HepG2 (cell line): ENCODE data around the gene COPS6. TPM values are rescaled to one million over a fixed set of nuclear protein-coding genes. Genes with fewer than 3 reads are reported as not detected.

ENCODE experiments used
- AHR ChIP-seq: IDR thresholded peaks from 2 replicates; pipeline ENCODE4 v1.6.1; 2018; ENCODE audit warnings: missing genetic modification reagents, missing compliant biosample characterization
- BRD4 ChIP-seq: sonication (generic); formaldehyde crosslinking; IDR thresholded peaks from 2 replicates; pipeline ENCODE4 v1.4.0; 2020; ENCODE audit warnings: missing genetic modification reagents
- CBX1 ChIP-seq: IDR thresholded peaks from one replicate; pipeline ENCODE4 v1.6.1; 2016; ENCODE audit warnings: antibody characterized with exemption, low read depth
- CCAR2 ChIP-seq: fragments of 200-400 bp; formaldehyde crosslinking; optimal IDR thresholded peaks from 2 replicates; pipeline ENCODE3; 2018; ENCODE audit warnings: low read depth, mild to moderate bottlenecking, low read length, moderate library complexity
- FOXK2 ChIP-seq: fragments of 450-650 bp; IDR thresholded peaks from 2 replicates; pipeline ENCODE4 v1.6.1; 2016
- GTF3A ChIP-seq: sonication (generic); formaldehyde crosslinking; conservative IDR thresholded peaks from 2 replicates; pipeline ENCODE4 v1.4.0; 2020; ENCODE audit warnings: mild to moderate bottlenecking, missing genetic modification reagents
- HMGA1 ChIP-seq: sonication (generic); formaldehyde crosslinking; conservative IDR thresholded peaks from 2 replicates; pipeline ENCODE4 v1.4.0; 2020; ENCODE audit warnings: missing genetic modification reagents
- MYC ChIP-seq: sonication (generic); formaldehyde crosslinking; IDR thresholded peaks from 2 replicates; pipeline ENCODE4 v1.9.0; 2021; ENCODE audit warnings: missing genetic modification reagents, borderline replicate concordance
- NR2C2 ChIP-seq: sonication (generic); formaldehyde crosslinking; IDR thresholded peaks from 2 replicates; pipeline ENCODE4 v1.4.0; 2020; ENCODE audit warnings: missing genetic modification reagents, mild to moderate bottlenecking, moderate library complexity, borderline replicate concordance
- PHF8 ChIP-seq: sonication (generic); formaldehyde crosslinking; IDR thresholded peaks from 2 replicates; pipeline ENCODE4 v1.5.0; 2020; ENCODE audit warnings: missing genetic modification reagents
- SALL2 ChIP-seq: sonication (generic); formaldehyde crosslinking; IDR thresholded peaks from 2 replicates; pipeline ENCODE4 v1.8.1; 2023; ENCODE audit warnings: mild to moderate bottlenecking, missing genetic modification reagents, inconsistent platforms
- SETDB1 ChIP-seq: sonication (generic); formaldehyde crosslinking; IDR thresholded peaks from 2 replicates; pipeline ENCODE4 v1.5.1; 2020; ENCODE audit warnings: missing genetic modification reagents, mild to moderate bottlenecking, borderline replicate concordance
- SP140L ChIP-seq: sonication (generic); formaldehyde crosslinking; IDR thresholded peaks from 2 replicates; pipeline ENCODE4 v1.4.0; 2020; ENCODE audit warnings: missing genetic modification reagents, borderline replicate concordance
- TCF7 ChIP-seq: sonication (generic); IDR thresholded peaks from 2 replicates; pipeline ENCODE4 v1.6.1; 2016; ENCODE audit warnings: antibody characterized with exemption, low read depth
- THYN1 ChIP-seq: sonication (generic); formaldehyde crosslinking; IDR thresholded peaks from 2 replicates; pipeline ENCODE4 v1.8.1; 2023; ENCODE audit warnings: low read depth, mild to moderate bottlenecking, moderate library complexity, missing genetic modification reagents, borderline replicate concordance
- ZBTB1 ChIP-seq: sonication (generic); formaldehyde crosslinking; IDR thresholded peaks from 2 replicates; pipeline ENCODE4 v1.4.0; 2020; ENCODE audit warnings: missing genetic modification reagents, borderline replicate concordance
- ZEB1 ChIP-seq: IDR thresholded peaks from 2 replicates; pipeline ENCODE4 v1.6.1; 2012; ENCODE audit warnings: mild to moderate bottlenecking, low read depth, inconsistent platforms; ENCODE audit not compliant: insufficient replicate concordance
- ZFAT ChIP-seq: sonication (generic); formaldehyde crosslinking; conservative IDR thresholded peaks from 2 replicates; pipeline ENCODE4 v1.8.1; 2023; ENCODE audit warnings: missing genetic modification reagents, inconsistent platforms
- ZFP1 ChIP-seq: IDR thresholded peaks from 2 replicates; pipeline ENCODE4 v1.6.1; 2016
- ZFP62 ChIP-seq: sonication (generic); formaldehyde crosslinking; IDR thresholded peaks from 2 replicates; pipeline ENCODE4 v1.4.0; 2020; ENCODE audit warnings: missing genetic modification reagents
- ZNF121 ChIP-seq: sonication (generic); formaldehyde crosslinking; IDR thresholded peaks from 2 replicates; pipeline ENCODE4 v1.5.0; 2020; ENCODE audit warnings: mild to moderate bottlenecking, missing genetic modification reagents
- ZNF136 ChIP-seq: sonication (generic); formaldehyde crosslinking; IDR thresholded peaks from 2 replicates; pipeline ENCODE4 v1.8.1; 2022; ENCODE audit warnings: low read depth, mild to moderate bottlenecking, moderate library complexity, missing genetic modification reagents
- ZNF33A ChIP-seq: sonication (generic); formaldehyde crosslinking; IDR thresholded peaks from 2 replicates; pipeline ENCODE4 v1.5.1; 2020; ENCODE audit warnings: missing genetic modification reagents, mild to moderate bottlenecking, moderate library complexity, borderline replicate concordance
- ZNF343 ChIP-seq: sonication (generic); formaldehyde crosslinking; IDR thresholded peaks from 2 replicates; pipeline ENCODE4 v1.4.0; 2020; ENCODE audit warnings: mild to moderate bottlenecking, missing genetic modification reagents
- ZNF543 ChIP-seq: sonication (generic); formaldehyde crosslinking; IDR thresholded peaks from 2 replicates; pipeline ENCODE4 v1.4.0; 2020; ENCODE audit warnings: mild to moderate bottlenecking, missing genetic modification reagents
- ZNF562 ChIP-seq: sonication (generic); formaldehyde crosslinking; IDR thresholded peaks from 2 replicates; pipeline ENCODE4 v1.8.0; 2022; ENCODE audit warnings: missing genetic modification reagents, borderline replicate concordance
- ZNF660 ChIP-seq: sonication (generic); formaldehyde crosslinking; IDR thresholded peaks from 2 replicates; pipeline ENCODE4 v1.5.1; 2020; ENCODE audit warnings: mild to moderate bottlenecking, low read depth, missing genetic modification reagents, borderline replicate concordance
- polyA plus RNA-seq, 8 experiments: library from polyadenylated mRNA; depleted of rRNA in 3 of 8; stranded (reverse) in 7 of 8; unstranded in 1 of 8; fragments of >200 nt; fragmentation: Illumina TruSeq in 4 of 8; extraction: Trizol in 4 of 8; gene quantifications; 2 replicates each; pipeline versions ENCODE4 v1.2.1 to v1.2.3, GENCODE V29; 2011 to 2016; ENCODE audit warnings: low read depth in 4 of 8, missing spikeins in 1 of 8, mixed read lengths in 1 of 8; ENCODE audit not compliant: insufficient read depth in 1 of 8
- total RNA-seq, 5 experiments: library from RNA; depleted of rRNA; stranded (reverse); fragments of >200 nt; fragmentation: Illumina TruSeq; extraction: Trizol; gene quantifications; 2 replicates each; pipeline ENCODE4 v1.2.3, GENCODE V29; 2016; ENCODE audit warnings: low read depth in 1 of 5
- TF ChIP-seq, protein P1 (sequence below): sonication (generic); formaldehyde crosslinking; IDR thresholded peaks from 2 replicates; pipeline ENCODE4 v1.5.1; 2020; ENCODE audit warnings: mild to moderate bottlenecking, missing genetic modification reagents, borderline replicate concordance

The COPS6 gene
- total and polyA plus RNA-seq, 2 of the 13 experiments (the other 11 are each of a cell fraction or from before 2014, with no cell fraction given), result 33.4 to 117 TPM

DNA sequence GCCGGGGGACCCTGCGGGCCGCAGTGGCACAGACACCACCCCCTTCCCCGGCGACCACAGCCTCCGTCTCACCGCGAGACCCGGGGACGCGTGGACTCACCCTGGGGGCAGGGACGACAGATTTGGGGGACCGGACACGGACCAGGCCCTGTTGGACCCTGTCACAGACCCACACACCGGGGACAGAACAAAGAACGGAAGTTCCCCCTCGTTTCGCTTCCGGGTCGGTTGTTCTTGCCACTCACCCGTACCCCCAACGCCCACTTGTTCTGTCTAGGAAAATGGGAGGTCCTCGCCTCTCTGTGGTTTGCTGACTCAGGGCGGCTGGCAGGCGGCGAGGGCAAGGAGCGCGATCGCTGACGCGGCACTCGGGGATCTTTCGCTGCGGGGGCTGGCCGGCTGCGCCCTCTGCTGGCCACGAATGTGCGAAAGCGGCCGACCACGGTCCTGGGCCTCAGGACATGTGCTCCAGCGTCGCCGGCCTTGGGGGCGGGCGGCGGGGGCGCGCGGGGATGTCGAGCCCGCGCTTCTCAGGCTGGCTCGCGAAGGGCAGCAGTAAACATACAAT is 7.2 kb upstream of the COPS6 start, which contains the start of gene ZNF3 (continued):
- TF ChIP-seq SETDB1 (CRISPR knock-in tag), result no peak
- no peak for TF ChIP-seq ZNF343 (CRISPR knock-in tag)
- TF ChIP-seq SP140L (CRISPR knock-in tag), result no peak; the same call in 1 of the 2 replicates
- TF ChIP-seq ZNF543, result peak; percentile 78; the same call in 1 of the 2 replicates
- peak; percentile 92 for TF ChIP-seq PHF8
- no peak for TF ChIP-seq ZEB1
- TF ChIP-seq THYN1 (CRISPR knock-in tag), result 0 out of 2 replicates have a peak, but pooled peaks have one; percentile 85
- TF ChIP-seq ZNF660, result no peak
- no peak for TF ChIP-seq HMGA1 (CRISPR knock-in tag)
- no peak for TF ChIP-seq ZFAT (CRISPR knock-in tag)
- TF ChIP-seq AHR (CRISPR knock-in tag), result 0 out of 2 replicates have a peak, but pooled peaks have one; percentile 58
- TF ChIP-seq NR2C2 (CRISPR knock-in tag), result peak; percentile 99
- TF ChIP-seq, protein P1, sequence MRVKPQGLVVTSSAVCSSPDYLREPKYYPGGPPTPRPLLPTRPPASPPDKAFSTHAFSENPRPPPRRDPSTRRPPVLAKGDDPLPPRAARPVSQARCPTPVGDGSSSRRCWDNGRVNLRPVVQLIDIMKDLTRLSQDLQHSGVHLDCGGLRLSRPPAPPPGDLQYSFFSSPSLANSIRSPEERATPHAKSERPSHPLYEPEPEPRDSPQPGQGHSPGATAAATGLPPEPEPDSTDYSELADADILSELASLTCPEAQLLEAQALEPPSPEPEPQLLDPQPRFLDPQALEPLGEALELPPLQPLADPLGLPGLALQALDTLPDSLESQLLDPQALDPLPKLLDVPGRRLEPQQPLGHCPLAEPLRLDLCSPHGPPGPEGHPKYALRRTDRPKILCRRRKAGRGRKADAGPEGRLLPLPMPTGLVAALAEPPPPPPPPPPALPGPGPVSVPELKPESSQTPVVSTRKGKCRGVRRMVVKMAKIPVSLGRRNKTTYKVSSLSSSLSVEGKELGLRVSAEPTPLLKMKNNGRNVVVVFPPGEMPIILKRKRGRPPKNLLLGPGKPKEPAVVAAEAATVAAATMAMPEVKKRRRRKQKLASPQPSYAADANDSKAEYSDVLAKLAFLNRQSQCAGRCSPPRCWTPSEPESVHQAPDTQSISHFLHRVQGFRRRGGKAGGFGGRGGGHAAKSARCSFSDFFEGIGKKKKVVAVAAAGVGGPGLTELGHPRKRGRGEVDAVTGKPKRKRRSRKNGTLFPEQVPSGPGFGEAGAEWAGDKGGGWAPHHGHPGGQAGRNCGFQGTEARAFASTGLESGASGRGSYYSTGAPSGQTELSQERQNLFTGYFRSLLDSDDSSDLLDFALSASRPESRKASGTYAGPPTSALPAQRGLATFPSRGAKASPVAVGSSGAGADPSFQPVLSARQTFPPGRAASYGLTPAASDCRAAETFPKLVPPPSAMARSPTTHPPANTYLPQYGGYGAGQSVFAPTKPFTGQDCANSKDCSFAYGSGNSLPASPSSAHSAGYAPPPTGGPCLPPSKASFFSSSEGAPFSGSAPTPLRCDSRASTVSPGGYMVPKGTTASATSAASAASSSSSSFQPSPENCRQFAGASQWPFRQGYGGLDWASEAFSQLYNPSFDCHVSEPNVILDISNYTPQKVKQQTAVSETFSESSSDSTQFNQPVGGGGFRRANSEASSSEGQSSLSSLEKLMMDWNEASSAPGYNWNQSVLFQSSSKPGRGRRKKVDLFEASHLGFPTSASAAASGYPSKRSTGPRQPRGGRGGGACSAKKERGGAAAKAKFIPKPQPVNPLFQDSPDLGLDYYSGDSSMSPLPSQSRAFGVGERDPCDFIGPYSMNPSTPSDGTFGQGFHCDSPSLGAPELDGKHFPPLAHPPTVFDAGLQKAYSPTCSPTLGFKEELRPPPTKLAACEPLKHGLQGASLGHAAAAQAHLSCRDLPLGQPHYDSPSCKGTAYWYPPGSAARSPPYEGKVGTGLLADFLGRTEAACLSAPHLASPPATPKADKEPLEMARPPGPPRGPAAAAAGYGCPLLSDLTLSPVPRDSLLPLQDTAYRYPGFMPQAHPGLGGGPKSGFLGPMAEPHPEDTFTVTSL (CRISPR knock-in tag), result peak; percentile 59; the same call in 1 of the 2 replicates
- peak; percentile 51; the same call in 1 of the 2 replicates for TF ChIP-seq ZNF121 (CRISPR knock-in tag)
- TF ChIP-seq ZBTB1 (CRISPR knock-in tag), result no peak
- TF ChIP-seq BRD4 (CRISPR knock-in tag), result peak; percentile 66
- TF ChIP-seq TCF7, result no peak
- TF ChIP-seq ZFP1 (CRISPR knock-in tag), result peak; percentile 96
- TF ChIP-seq SALL2 (CRISPR knock-in tag), result peak; percentile 76
- peak; percentile 50; the same call in 1 of the 2 replicates for TF ChIP-seq FOXK2
- TF ChIP-seq ZFP62 (CRISPR knock-in tag), result no peak
- peak; percentile 99 for TF ChIP-seq MYC
- TF ChIP-seq ZNF33A (CRISPR knock-in tag), result peak; percentile 90
- peak; percentile 20; the same call in 1 of the 2 replicates for TF ChIP-seq ZNF136 (CRISPR knock-in tag)
- TF ChIP-seq CCAR2, result no peak
- no peak for TF ChIP-seq ZNF562 (CRISPR knock-in tag)
- peak; percentile 71 for TF ChIP-seq CBX1
- TF ChIP-seq GTF3A (CRISPR knock-in tag), result no peak; the same call in 1 of the 2 replicates
